K562 (cell line): ENCODE results near the gene TREH. TPM values are rescaled to one million over a fixed set of nuclear protein-coding genes. Genes with fewer than 3 reads are reported as not detected.
A peak's percentile ranks its signal among the peaks of the same experiment; 100 is the strongest.

Source experiments
- CBX3 ChIP-seq, 2 experiments: IDR thresholded peaks; 1 replicate in 1 of 2; 2 replicates in 1 of 2; pipeline ENCODE4 v1.6.1; 2012; ENCODE audit warnings: inconsistent platforms in 2 of 2, low read length in 2 of 2, borderline replicate concordance in 1 of 2, control low read depth in 1 of 2
- ESRRA ChIP-seq: fragments of 450-650 bp; IDR thresholded peaks from 2 replicates; pipeline ENCODE4 v1.6.1; 2014; ENCODE audit warnings: low read depth, mild to moderate bottlenecking, moderate library complexity, borderline replicate concordance
- ETV5 ChIP-seq: sonication (generic); formaldehyde crosslinking; IDR thresholded peaks from 2 replicates; pipeline ENCODE4 v1.4.0; 2020; ENCODE audit warnings: low read depth, mild to moderate bottlenecking, missing genetic modification reagents
- EZH2 ChIP-seq: IDR thresholded peaks from 2 replicates; pipeline ENCODE4 v1.6.1; 2012; ENCODE audit warnings: low read depth, mild to moderate bottlenecking, inconsistent platforms, low read length, borderline replicate concordance
- SP1 ChIP-seq: sonication (generic); formaldehyde crosslinking; IDR thresholded peaks from 2 replicates; pipeline ENCODE4 v1.8.1; 2022; ENCODE audit warnings: mild to moderate bottlenecking, missing genetic modification reagents
- TAF7 ChIP-seq: fragments of 450-650 bp; IDR thresholded peaks from 2 replicates; pipeline ENCODE4 v1.6.1; 2016; ENCODE audit warnings: missing genetic modification characterization, missing compliant biosample characterization
- ZEB2 ChIP-seq: fragments of 450-650 bp; IDR thresholded peaks from 2 replicates; pipeline ENCODE4 v1.6.1; 2016
- ZNF583 ChIP-seq: fragments of 250-450 bp; sonication (Bioruptor Pico); IDR thresholded peaks from 2 replicates; pipeline ENCODE4 v1.4.0; 2020
- polyA plus RNA-seq, 8 experiments: library from polyadenylated mRNA; depleted of rRNA in 4 of 8; stranded (reverse) in 5 of 8; unstranded in 3 of 8; fragments of >200 nt; fragmentation: Nextera tagmentation in 2 of 8; fragmentation: Illumina TruSeq in 1 of 8; extraction: Ambion mirVana in 2 of 8; extraction: Trizol in 1 of 8; gene quantifications; 2 replicates each; pipeline versions ENCODE4 v1.2.1 to v1.2.3, GENCODE V29; 2011 to 2014; ENCODE audit warnings: inconsistent platforms in 1 of 8, missing spikeins in 1 of 8
- total RNA-seq, 7 experiments: library from RNA; depleted of rRNA in 6 of 7; stranded (reverse); fragments of >200 nt in 6 of 7; fragmentation: Illumina TruSeq in 2 of 7; extraction: Trizol in 2 of 7; gene quantifications; 2 replicates each; pipeline versions ENCODE4 v1.2.1 to v1.2.3, GENCODE V29; 2011 to 2021; ENCODE audit warnings: low replicate concordance in 1 of 7
- TF ChIP-seq, protein P1 (sequence below): sonication (generic); formaldehyde crosslinking; IDR thresholded peaks from 2 replicates; pipeline ENCODE4 v1.8.0; 2023; ENCODE audit warnings: mild to moderate bottlenecking, missing genetic modification reagents
- TF ChIP-seq, protein P2 (sequence below), 2 experiments: fragments of 450-650 bp; formaldehyde crosslinking in 1 of 2; IDR thresholded peaks; 2 replicates each; pipeline versions ENCODE4 v1.4.0 to v1.6.1; 2014 to 2020; ENCODE audit warnings: mild to moderate bottlenecking in 2 of 2, borderline replicate concordance in 1 of 2, low read depth in 1 of 2
- TF ChIP-seq, protein P3 (sequence below): fragments of 450-650 bp; IDR thresholded peaks from 2 replicates; pipeline ENCODE4 v1.6.1; 2017; ENCODE audit warnings: antibody characterized with exemption, mild to moderate bottlenecking

The TREH gene
- total and polyA plus RNA-seq, 9 of the 15 experiments (the other 6 are each of a cell fraction or from before 2014, with no cell fraction given) = 0.09 to 0.20 (median 0.11) TPM; not detected in 6

GRCh38 chr11:118620529-118621070 lies 58.9 kb downstream of the TREH start (continued):
- TF ChIP-seq, protein P1, sequence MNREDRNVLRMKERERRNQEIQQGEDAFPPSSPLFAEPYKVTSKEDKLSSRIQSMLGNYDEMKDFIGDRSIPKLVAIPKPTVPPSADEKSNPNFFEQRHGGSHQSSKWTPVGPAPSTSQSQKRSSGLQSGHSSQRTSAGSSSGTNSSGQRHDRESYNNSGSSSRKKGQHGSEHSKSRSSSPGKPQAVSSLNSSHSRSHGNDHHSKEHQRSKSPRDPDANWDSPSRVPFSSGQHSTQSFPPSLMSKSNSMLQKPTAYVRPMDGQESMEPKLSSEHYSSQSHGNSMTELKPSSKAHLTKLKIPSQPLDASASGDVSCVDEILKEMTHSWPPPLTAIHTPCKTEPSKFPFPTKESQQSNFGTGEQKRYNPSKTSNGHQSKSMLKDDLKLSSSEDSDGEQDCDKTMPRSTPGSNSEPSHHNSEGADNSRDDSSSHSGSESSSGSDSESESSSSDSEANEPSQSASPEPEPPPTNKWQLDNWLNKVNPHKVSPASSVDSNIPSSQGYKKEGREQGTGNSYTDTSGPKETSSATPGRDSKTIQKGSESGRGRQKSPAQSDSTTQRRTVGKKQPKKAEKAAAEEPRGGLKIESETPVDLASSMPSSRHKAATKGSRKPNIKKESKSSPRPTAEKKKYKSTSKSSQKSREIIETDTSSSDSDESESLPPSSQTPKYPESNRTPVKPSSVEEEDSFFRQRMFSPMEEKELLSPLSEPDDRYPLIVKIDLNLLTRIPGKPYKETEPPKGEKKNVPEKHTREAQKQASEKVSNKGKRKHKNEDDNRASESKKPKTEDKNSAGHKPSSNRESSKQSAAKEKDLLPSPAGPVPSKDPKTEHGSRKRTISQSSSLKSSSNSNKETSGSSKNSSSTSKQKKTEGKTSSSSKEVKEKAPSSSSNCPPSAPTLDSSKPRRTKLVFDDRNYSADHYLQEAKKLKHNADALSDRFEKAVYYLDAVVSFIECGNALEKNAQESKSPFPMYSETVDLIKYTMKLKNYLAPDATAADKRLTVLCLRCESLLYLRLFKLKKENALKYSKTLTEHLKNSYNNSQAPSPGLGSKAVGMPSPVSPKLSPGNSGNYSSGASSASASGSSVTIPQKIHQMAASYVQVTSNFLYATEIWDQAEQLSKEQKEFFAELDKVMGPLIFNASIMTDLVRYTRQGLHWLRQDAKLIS (CRISPR knock-in tag) = no peak
- TF ChIP-seq ZNF583 (CRISPR knock-in tag) (peak; percentile 14; the same call in 1 of the 2 replicates), ZEB2 (no peak), ESRRA (peak; percentile 66), SP1 (CRISPR knock-in tag) (no peak), TAF7 (no peak), ETV5 (peak; percentile 60; the same call in 1 of the 2 replicates), EZH2 (no peak), CBX3 (IDR thresholded peaks at IDR 0.05; ENCODE audit: borderline replicate concordance in 1 of 2, low read length in 2 of 2) (peak in 1 of 2 experiments; percentile 20; a peak in 1 of 3 replicates)
- TF ChIP-seq, protein P2, sequence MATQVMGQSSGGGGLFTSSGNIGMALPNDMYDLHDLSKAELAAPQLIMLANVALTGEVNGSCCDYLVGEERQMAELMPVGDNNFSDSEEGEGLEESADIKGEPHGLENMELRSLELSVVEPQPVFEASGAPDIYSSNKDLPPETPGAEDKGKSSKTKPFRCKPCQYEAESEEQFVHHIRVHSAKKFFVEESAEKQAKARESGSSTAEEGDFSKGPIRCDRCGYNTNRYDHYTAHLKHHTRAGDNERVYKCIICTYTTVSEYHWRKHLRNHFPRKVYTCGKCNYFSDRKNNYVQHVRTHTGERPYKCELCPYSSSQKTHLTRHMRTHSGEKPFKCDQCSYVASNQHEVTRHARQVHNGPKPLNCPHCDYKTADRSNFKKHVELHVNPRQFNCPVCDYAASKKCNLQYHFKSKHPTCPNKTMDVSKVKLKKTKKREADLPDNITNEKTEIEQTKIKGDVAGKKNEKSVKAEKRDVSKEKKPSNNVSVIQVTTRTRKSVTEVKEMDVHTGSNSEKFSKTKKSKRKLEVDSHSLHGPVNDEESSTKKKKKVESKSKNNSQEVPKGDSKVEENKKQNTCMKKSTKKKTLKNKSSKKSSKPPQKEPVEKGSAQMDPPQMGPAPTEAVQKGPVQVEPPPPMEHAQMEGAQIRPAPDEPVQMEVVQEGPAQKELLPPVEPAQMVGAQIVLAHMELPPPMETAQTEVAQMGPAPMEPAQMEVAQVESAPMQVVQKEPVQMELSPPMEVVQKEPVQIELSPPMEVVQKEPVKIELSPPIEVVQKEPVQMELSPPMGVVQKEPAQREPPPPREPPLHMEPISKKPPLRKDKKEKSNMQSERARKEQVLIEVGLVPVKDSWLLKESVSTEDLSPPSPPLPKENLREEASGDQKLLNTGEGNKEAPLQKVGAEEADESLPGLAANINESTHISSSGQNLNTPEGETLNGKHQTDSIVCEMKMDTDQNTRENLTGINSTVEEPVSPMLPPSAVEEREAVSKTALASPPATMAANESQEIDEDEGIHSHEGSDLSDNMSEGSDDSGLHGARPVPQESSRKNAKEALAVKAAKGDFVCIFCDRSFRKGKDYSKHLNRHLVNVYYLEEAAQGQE (IDR thresholded peaks at IDR 0.05; ENCODE audit: borderline replicate concordance) = peak; percentile 82
- TF ChIP-seq, protein P2 (CRISPR knock-in tag; IDR thresholded peaks at IDR 0.05; ENCODE audit: low read depth) = peak; percentile 56
- TF ChIP-seq, protein P3, sequence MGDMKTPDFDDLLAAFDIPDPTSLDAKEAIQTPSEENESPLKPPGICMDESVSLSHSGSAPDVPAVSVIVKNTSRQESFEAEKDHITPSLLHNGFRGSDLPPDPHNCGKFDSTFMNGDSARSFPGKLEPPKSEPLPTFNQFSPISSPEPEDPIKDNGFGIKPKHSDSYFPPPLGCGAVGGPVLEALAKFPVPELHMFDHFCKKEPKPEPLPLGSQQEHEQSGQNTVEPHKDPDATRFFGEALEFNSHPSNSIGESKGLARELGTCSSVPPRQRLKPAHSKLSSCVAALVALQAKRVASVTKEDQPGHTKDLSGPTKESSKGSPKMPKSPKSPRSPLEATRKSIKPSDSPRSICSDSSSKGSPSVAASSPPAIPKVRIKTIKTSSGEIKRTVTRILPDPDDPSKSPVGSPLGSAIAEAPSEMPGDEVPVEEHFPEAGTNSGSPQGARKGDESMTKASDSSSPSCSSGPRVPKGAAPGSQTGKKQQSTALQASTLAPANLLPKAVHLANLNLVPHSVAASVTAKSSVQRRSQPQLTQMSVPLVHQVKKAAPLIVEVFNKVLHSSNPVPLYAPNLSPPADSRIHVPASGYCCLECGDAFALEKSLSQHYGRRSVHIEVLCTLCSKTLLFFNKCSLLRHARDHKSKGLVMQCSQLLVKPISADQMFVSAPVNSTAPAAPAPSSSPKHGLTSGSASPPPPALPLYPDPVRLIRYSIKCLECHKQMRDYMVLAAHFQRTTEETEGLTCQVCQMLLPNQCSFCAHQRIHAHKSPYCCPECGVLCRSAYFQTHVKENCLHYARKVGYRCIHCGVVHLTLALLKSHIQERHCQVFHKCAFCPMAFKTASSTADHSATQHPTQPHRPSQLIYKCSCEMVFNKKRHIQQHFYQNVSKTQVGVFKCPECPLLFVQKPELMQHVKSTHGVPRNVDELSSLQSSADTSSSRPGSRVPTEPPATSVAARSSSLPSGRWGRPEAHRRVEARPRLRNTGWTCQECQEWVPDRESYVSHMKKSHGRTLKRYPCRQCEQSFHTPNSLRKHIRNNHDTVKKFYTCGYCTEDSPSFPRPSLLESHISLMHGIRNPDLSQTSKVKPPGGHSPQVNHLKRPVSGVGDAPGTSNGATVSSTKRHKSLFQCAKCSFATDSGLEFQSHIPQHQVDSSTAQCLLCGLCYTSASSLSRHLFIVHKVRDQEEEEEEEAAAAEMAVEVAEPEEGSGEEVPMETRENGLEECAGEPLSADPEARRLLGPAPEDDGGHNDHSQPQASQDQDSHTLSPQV = peak; percentile 58
